Measurements from ENCODE around the gene RRP15. TPM values are rescaled to one million over a fixed set of nuclear protein-coding genes. Genes with fewer than 3 reads are reported as not detected.
A peak's percentile ranks its signal among the peaks of the same experiment; 100 is the strongest.

The RRP15 gene
- total RNA-seq, 1 donor from 2014 or later = 15.8 TPM

- Histone ChIP-seq H3K9me3 (ENCODE audit: low read depth) (no peaks in the 10 kb centered on the region), H3F3A (ENCODE audit: low read depth) (no peaks in the 10 kb centered on the region), H3K27me3 (no peaks in the 10 kb centered on the region), H3K4me3 (no peak overlapping the region), H3K9ac (no peak overlapping the region), H3K79me2 (ENCODE audit: low read depth) (no peaks in the 10 kb centered on the region), H3K4me2 (no peak overlapping the region), H3K27ac (no peak overlapping the region), H3K4me1 (no peaks in the 10 kb centered on the region), H4K20me1 (ENCODE audit: low read depth) (no peaks in the 10 kb centered on the region), H3K36me3 (no peaks in the 10 kb centered on the region), H2AFZ (replicated peaks) (no peak overlapping the region)
- Mint-ChIP-seq H3K27ac (no peak overlapping the region), H3K9me3 (no peaks in the 10 kb centered on the region), H3K4me1 (peaks cover 6% of the 10 kb centered on the region), H3K36me3 (no peaks in the 10 kb centered on the region), H3K4me3 (no peak overlapping the region), H3K27me3 (ENCODE audit: insufficient read depth, low read depth) (peaks cover 3% of the 10 kb centered on the region)
- TF ChIP-seq EZH2 (IDR thresholded peaks at IDR 0.05) (no peak), EZH2phosphoT487 (IDR thresholded peaks at IDR 0.05) (no peak)
- TF ChIP-seq, protein P1, sequence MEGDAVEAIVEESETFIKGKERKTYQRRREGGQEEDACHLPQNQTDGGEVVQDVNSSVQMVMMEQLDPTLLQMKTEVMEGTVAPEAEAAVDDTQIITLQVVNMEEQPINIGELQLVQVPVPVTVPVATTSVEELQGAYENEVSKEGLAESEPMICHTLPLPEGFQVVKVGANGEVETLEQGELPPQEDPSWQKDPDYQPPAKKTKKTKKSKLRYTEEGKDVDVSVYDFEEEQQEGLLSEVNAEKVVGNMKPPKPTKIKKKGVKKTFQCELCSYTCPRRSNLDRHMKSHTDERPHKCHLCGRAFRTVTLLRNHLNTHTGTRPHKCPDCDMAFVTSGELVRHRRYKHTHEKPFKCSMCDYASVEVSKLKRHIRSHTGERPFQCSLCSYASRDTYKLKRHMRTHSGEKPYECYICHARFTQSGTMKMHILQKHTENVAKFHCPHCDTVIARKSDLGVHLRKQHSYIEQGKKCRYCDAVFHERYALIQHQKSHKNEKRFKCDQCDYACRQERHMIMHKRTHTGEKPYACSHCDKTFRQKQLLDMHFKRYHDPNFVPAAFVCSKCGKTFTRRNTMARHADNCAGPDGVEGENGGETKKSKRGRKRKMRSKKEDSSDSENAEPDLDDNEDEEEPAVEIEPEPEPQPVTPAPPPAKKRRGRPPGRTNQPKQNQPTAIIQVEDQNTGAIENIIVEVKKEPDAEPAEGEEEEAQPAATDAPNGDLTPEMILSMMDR (IDR thresholded peaks at IDR 0.05) = no peak
- no peak for DNase-seq (ENCODE audit: low spot score)
Measured at GRCh38 chr1:218332416-218332815, 47.3 kb downstream of the RRP15 start.

- DNase-seq (ENCODE audit: low spot score) = no peak
- no peak overlapping the region for H3K9ac ChIP-seq
- no peaks in the 10 kb centered on the region for H4K20me1 ChIP-seq (ENCODE audit: low read depth)
- H3K79me2 ChIP-seq (ENCODE audit: low read depth) = no peaks in the 10 kb centered on the region
- H3K4me1 Mint-ChIP-seq = peaks cover 22% of the 10 kb centered on the region
- H3K27me3 Mint-ChIP-seq (ENCODE audit: insufficient read depth, low read depth) = no peaks in the 10 kb centered on the region
- H3F3A ChIP-seq (ENCODE audit: low read depth) = no peaks in the 10 kb centered on the region
- H3K4me3 ChIP-seq = no peak overlapping the region
- no peak overlapping the region for H3K27ac Mint-ChIP-seq
- H3K4me3 Mint-ChIP-seq = no peak overlapping the region
- H3K9me3 Mint-ChIP-seq = no peaks in the 10 kb centered on the region
- no peaks in the 10 kb centered on the region for H3K36me3 Mint-ChIP-seq
- H2AFZ ChIP-seq (replicated peaks) = no peak overlapping the region
- no peaks in the 10 kb centered on the region for H3K27me3 ChIP-seq
- H3K27ac ChIP-seq = no peak overlapping the region
- no peak overlapping the region for H3K4me2 ChIP-seq
- no peaks in the 10 kb centered on the region for H3K4me1 ChIP-seq
- TF ChIP-seq, protein P1 (IDR thresholded peaks at IDR 0.05) = no peak
- TF ChIP-seq EZH2 (IDR thresholded peaks at IDR 0.05) = no peak
- no peak for TF ChIP-seq EZH2phosphoT487 (IDR thresholded peaks at IDR 0.05)
- no peaks in the 10 kb centered on the region for H3K36me3 ChIP-seq
- no peaks in the 10 kb centered on the region for H3K9me3 ChIP-seq (ENCODE audit: low read depth)
Measured at GRCh38 chr1:218336328-218336727, 51.2 kb downstream of the RRP15 start.

DNA sequence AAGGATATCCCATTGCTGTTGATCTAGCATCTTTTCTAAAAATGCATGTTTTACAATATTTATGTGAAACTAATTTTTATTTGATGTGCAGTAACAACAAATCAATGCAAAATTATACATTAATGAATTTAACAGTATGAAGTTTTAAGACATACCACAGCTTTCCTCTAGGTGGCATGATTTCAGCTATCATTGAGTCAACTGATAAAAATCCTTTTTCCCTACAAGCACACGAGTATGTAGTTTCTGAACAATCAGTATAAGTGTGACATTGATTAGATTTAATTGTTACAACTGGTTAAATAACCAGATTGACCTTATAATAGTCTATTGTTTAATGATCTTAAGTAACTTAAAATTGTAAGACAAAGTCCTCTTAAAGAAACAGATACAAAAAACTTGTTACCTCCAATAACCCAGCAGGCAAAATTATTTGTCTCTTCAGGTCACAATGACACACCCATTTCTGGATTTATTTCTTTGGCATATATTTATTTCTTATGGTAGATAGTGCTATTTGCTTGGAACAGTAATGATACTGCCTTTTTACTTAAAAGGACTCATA, 54.3 kb downstream of the RRP15 start:
- Histone ChIP-seq H3K27ac (no peak overlapping the region), H3K4me1 (peaks cover 10% of the 10 kb centered on the region), H3K79me2 (ENCODE audit: low read depth) (no peaks in the 10 kb centered on the region), H3K9ac (no peak overlapping the region), H3K4me3 (no peak overlapping the region), H2AFZ (replicated peaks) (no peak overlapping the region), H3K27me3 (peaks cover 9% of the 10 kb centered on the region), H3K4me2 (no peak overlapping the region), H3F3A (ENCODE audit: low read depth) (no peaks in the 10 kb centered on the region), H3K9me3 (ENCODE audit: low read depth) (no peaks in the 10 kb centered on the region), H3K36me3 (no peaks in the 10 kb centered on the region), H4K20me1 (ENCODE audit: low read depth) (no peaks in the 10 kb centered on the region)
- Mint-ChIP-seq H3K36me3 (no peaks in the 10 kb centered on the region), H3K9me3 (no peaks in the 10 kb centered on the region), H3K27ac (no peak overlapping the region), H3K4me3 (no peak overlapping the region), H3K27me3 (ENCODE audit: insufficient read depth, low read depth) (no peaks in the 10 kb centered on the region), H3K4me1 (peaks cover 22% of the 10 kb centered on the region)
- DNase-seq (ENCODE audit: low spot score) = peak; percentile 38
- TF ChIP-seq EZH2 (IDR thresholded peaks at IDR 0.05) = no peak
- no peak for TF ChIP-seq EZH2phosphoT487 (IDR thresholded peaks at IDR 0.05)
- TF ChIP-seq, protein P1 (IDR thresholded peaks at IDR 0.05) = peak; percentile 85

Measured in neural progenitor cell (in vitro differentiated cells).